HG03196 (cell line): ENCODE measurements around the gene TEK.
"Not testable (repeated sequence)": the region's sequence is repeated elsewhere in the genome, so short reads cannot be mapped to it uniquely, and the experiment has no call there.

Source experiments
- ATAC-seq: cut with Tn5 transposase; IDR thresholded peaks from one replicate; pipeline ENCODE4 v1.9.1; 2021; ENCODE audit not compliant: unreplicated experiment

The TEK gene

GRCh38 chr9:27108981-27109541 lies at the start of gene TEK:
TSS of gene TEK (plus strand) at chr9:27109225. CDS start at chr9:27109591, 366 bp downstream.
- no peak for ATAC-seq

- no peak for ATAC-seq
Observed at GRCh38 chr9:27059412-27059811, 49.6 kb upstream of the TEK start.

- ATAC-seq: no peak
Observed at GRCh38 chr9:27059907-27060306, 49.1 kb upstream of the TEK start.

- no peak for ATAC-seq
Observed at GRCh38 chr9:27065288-27065687, 43.7 kb upstream of the TEK start.

- no peak for ATAC-seq
Observed at GRCh38 chr9:27073841-27074728, 34.9 kb upstream of the TEK start.

GRCh38 chr9:27078685-27079084 lies 30.3 kb upstream of the TEK start:
- no peak for ATAC-seq

- no peak for ATAC-seq
Observed at GRCh38 chr9:27085456-27085855, 23.6 kb upstream of the TEK start.

GRCh38 chr9:27086818-27087680 lies 22.0 kb upstream of the TEK start:
- no peak for ATAC-seq

GRCh38 chr9:27088981-27089380 lies 20.0 kb upstream of the TEK start:
- ATAC-seq: no peak

GRCh38 chr9:27089706-27090105 lies 19.3 kb upstream of the TEK start:
- ATAC-seq: no peak

GRCh38 chr9:27090231-27090630 lies 18.8 kb upstream of the TEK start:
- ATAC-seq: no peak

- no peak for ATAC-seq
Observed at GRCh38 chr9:27090711-27091110, 18.3 kb upstream of the TEK start.

- not testable (repeated sequence) for ATAC-seq
Observed at GRCh38 chr9:27092496-27092895, 16.5 kb upstream of the TEK start.

- ATAC-seq: not testable (repeated sequence)
Observed at GRCh38 chr9:27093384-27094067, 15.5 kb upstream of the TEK start.

- ATAC-seq: no peak
Observed at GRCh38 chr9:27094640-27095298, 14.3 kb upstream of the TEK start.

- ATAC-seq: no peak
Observed at GRCh38 chr9:27107241-27107640, 1.8 kb upstream of the TEK start.

GRCh38 chr9:27109621-27110020 lies 596 bp downstream of the TEK start:
- no peak for ATAC-seq

- ATAC-seq: no peak
Observed at GRCh38 chr9:27110181-27110580, 1.2 kb downstream of the TEK start.

GRCh38 chr9:27112235-27112634 lies 3.2 kb downstream of the TEK start:
- no peak for ATAC-seq

- ATAC-seq: no peak
Observed at GRCh38 chr9:27117489-27118135, 8.6 kb downstream of the TEK start.
